Stimulated activated CD8-positive, alpha-beta memory T cell treated with anti-CD3 and anti-CD28 coated beads, Interleukin-4, amount 100 ng/mL, for 24 hours (primary cell): Measurements from ENCODE around the gene SFTPA1.
"Not testable (repeated sequence)": the region's sequence is repeated elsewhere in the genome, so short reads cannot be mapped to it uniquely, and the experiment has no call there.

Experiments used
- DNase-seq: peaks from one replicate; pipeline ENCODE4 v3.0.0-alpha.2; 2020; ENCODE audit warnings: low read depth

SFTPA1 gene

GRCh38 chr10:79611193-79611976, 646 bp downstream of the SFTPA1 start:
- DNase-seq = not testable (repeated sequence)

DNA sequence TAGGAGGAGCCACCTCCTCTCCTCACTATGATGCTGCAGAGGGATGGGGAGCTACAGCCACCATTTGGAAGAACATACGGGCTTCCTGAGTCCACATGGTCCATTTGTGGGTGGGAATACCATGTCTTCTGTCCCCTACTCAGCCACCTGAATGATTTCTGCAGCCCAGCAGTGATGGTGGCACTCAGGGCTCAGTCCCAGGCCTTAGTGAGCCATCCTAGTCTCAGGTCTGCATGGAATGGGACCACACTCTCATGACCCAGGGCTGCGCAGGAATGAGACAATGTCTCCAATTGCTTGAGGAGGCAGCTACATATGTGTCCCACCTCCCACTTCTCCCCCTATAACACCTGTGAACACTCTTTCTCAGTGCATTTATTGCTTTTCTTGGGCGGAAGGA, 4.8 kb downstream of the SFTPA1 start:
- no peak for DNase-seq

GRCh38 chr10:79616164-79616563, 5.4 kb downstream of the SFTPA1 start:
- no peak for DNase-seq

- DNase-seq = not testable (repeated sequence)
Measured at GRCh38 chr10:79623663-79624062, 12.9 kb downstream of the SFTPA1 start.

DNA sequence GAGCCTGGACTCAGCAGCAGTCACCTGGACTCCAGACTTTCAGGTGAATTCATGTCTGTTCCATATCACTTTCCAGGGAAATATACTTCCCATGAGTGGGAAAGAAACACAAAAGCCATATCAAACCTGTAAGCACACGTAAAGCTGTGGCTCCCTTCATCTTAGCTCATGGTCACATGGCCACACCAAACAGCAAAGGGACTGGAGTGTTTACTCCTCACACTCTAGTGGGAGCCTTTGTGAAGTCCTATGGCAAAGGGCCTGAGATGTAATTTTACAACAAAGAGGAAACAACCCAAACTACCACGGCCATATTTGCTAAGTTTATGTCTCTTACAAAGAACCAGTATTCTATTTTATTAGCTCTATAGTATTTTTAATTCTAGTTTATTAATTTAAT, 16.3 kb downstream of the SFTPA1 start:
- DNase-seq = no peak

- no peak for DNase-seq
Measured at GRCh38 chr10:79628083-79628482, 17.3 kb downstream of the SFTPA1 start.

GRCh38 chr10:79628988-79629954, 18.5 kb downstream of the SFTPA1 start:
- no peak for DNase-seq

DNA sequence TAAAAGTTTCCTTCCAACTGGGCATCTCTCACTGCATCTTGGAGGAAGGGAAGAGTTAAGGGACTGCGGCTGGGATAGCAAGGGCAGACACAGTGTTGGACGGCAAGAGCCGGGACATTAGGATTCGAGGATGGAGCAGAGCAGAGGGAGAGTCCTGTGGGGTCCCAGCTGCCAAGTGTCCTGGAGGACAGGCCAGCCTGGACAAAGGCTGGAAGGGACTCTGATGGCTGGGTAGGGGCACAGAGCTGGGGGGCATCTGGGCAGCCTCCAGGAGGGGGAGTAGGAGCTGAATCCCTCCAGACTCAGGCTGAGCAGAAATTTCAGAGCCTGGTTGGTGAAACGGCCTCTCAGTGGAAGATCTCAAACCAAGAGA, 19.2 kb downstream of the SFTPA1 start:
- DNase-seq = no peak

DNA sequence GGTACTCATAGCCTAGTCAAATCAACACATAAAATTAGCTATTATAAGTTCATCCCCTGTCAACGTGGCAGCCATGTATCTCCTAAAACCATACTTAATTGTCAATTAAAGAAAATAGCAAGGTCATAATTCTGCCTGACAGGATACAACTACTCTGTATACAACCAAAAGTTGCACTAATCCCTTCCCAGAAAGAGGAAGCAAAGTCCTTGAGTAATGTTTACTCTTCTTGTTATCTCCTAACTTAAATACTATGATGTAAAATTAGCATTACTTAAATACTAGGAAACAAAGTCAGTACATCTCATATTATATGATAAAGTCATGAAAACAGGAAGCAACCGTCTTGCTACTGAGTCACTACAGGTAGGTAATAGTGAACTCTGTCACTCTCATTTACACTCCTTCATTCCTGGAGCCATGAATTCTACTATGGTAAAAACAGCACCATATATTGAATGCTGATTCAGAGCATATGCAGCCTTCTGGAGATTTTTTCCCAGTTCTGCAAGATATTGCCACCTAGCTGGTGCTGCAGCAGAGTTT, 26.0 kb downstream of the SFTPA1 start:
- DNase-seq = not testable (repeated sequence)

DNA sequence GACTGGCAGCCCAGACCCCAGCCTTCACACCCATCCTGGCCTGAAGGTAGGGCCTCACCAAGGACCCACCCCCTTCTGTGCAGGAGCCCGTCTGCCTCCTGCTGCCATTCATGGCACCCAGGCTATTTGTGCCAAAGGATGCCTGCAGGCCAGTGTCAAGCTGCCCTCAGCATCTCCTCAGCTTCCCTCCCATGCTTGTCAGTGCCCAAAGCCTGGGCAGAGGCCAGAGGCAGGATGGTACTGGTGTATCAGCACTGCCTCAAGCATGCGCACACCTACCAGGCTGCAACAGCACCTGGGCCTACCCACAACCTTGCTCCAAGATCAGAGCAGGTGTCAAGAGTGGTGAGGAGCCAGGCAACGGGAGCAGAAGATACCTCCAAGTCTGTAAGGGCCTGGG, 27.6 kb downstream of the SFTPA1 start:
- DNase-seq = no peak

- not testable (repeated sequence) for DNase-seq
Measured at GRCh38 chr10:79652695-79653094, 42.0 kb downstream of the SFTPA1 start.

DNA sequence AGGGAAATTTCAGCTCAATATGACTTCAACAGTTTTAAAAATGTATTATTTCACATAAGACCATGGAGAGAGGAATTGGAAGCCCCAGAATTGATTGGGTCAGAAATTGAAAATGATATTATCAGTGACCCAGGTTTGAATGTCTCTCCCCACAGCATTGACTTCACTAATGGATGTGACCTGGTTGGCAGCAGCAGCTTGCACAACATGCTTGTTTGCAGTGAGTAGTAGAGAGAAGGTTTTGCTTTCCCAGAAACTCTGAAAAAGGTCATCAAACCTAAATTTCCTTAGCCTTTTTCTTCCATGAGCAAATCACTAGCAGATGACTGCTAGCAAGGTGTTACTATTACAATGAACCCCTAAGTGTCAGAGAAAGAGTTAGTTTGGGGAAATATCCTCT, 52.5 kb downstream of the SFTPA1 start:
- not testable (repeated sequence) for DNase-seq

DNA sequence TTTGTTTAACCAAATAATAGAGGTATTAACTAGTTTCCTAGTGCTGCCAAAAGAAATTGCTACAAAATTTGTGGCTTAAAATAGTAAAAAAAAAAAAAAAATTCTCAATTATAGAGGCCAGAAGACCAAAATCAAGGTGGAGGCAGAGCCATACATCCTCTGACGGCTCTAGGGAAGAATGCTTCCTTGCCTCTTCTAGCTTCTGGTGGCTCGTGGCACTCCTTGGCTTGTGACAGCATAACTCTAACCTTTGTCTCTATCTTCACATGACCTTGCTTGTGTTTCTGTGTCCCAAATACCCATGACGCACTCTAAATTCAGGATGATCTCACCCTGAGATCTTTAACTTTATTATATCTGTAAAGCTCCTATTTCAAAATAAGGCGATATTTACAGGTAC, 53.9 kb downstream of the SFTPA1 start:
- not testable (repeated sequence) for DNase-seq
